Stimulated activated CD8-positive, alpha-beta memory T cell treated with anti-CD3 and anti-CD28 coated beads, Interleukin-7, amount 100 ng/mL, for 4 hours (primary cell): ENCODE results near the gene INAFM1.
"Not testable (repeated sequence)": the region's sequence is repeated elsewhere in the genome, so short reads cannot be mapped to it uniquely, and the experiment has no call there.

Experiments used
- DNase-seq, 2 donors: peaks; one replicate each; pipeline ENCODE4 v3.0.0-alpha.2; 2020; ENCODE audit warnings: low read depth in 2 of 2

The INAFM1 gene

GRCh38 chr19:47268028-47268427, 6.7 kb upstream of the INAFM1 start:
- DNase-seq = no peak

- no peak for DNase-seq
Observed at GRCh38 chr19:47269596-47269995, 5.1 kb upstream of the INAFM1 start.

- no peak for DNase-seq
Observed at GRCh38 chr19:47270408-47270807, 4.3 kb upstream of the INAFM1 start.

GRCh38 chr19:47271949-47272348, 2.7 kb upstream of the INAFM1 start:
- no peak for DNase-seq

GRCh38 chr19:47272448-47273312, 2.0 kb upstream of the INAFM1 start:
- DNase-seq = peak; percentile 35 to 53

- DNase-seq = peak; percentile 81 to 86
Observed at GRCh38 chr19:47273313-47274070, 1.2 kb upstream of the INAFM1 start.

GRCh38 chr19:47274891-47275761, 441 bp downstream of the INAFM1 start:
- no peak for DNase-seq

GRCh38 chr19:47275791-47276461, 1.2 kb downstream of the INAFM1 start:
- no peak for DNase-seq

- not testable (repeated sequence) for DNase-seq
Observed at GRCh38 chr19:47276513-47276912, 1.8 kb downstream of the INAFM1 start.

- DNase-seq = peak in 1 of 2 donors; percentile 21
Observed at GRCh38 chr19:47280183-47280797, 5.6 kb downstream of the INAFM1 start.

- no peak for DNase-seq
Observed at GRCh38 chr19:47283405-47284059, 8.8 kb downstream of the INAFM1 start.

- DNase-seq = peak in 1 of 2 donors; percentile 20
Observed at GRCh38 chr19:47284324-47284899, 9.7 kb downstream of the INAFM1 start.

GRCh38 chr19:47296036-47296435, 21.4 kb downstream of the INAFM1 start:
- peak; percentile 46 to 65 for DNase-seq

- DNase-seq = not testable (repeated sequence)
Observed at GRCh38 chr19:47300867-47301266, 26.2 kb downstream of the INAFM1 start.

- DNase-seq = no peak
Observed at GRCh38 chr19:47302249-47302648, 27.6 kb downstream of the INAFM1 start.

GRCh38 chr19:47303966-47304365, 29.3 kb downstream of the INAFM1 start:
- DNase-seq = no peak

GRCh38 chr19:47305309-47305751, 30.6 kb downstream of the INAFM1 start:
- DNase-seq = peak; percentile 31 to 35

- no peak for DNase-seq
Observed at GRCh38 chr19:47306303-47306702, 31.6 kb downstream of the INAFM1 start.

GRCh38 chr19:47309038-47309437, 34.4 kb downstream of the INAFM1 start:
- DNase-seq = no peak

- DNase-seq = no peak
Observed at GRCh38 chr19:47309608-47310007, 34.9 kb downstream of the INAFM1 start, which contains the start of gene C5AR1. C5AR1 (plus strand) TSS chr19:47309861; CDS start chr19:47309896, 35 bp downstream.
